HG03060 (cell line): ENCODE results near the gene MMP7.
"Not testable (repeated sequence)": the region's sequence is repeated elsewhere in the genome, so short reads cannot be mapped to it uniquely, and the experiment has no call there.

Experiments
- ATAC-seq: cut with Tn5 transposase; IDR thresholded peaks from one replicate; pipeline ENCODE4 v1.9.1; 2021; ENCODE audit warnings: low read depth, moderate number of reproducible peaks; ENCODE audit not compliant: unreplicated experiment

The MMP7 gene

DNA sequence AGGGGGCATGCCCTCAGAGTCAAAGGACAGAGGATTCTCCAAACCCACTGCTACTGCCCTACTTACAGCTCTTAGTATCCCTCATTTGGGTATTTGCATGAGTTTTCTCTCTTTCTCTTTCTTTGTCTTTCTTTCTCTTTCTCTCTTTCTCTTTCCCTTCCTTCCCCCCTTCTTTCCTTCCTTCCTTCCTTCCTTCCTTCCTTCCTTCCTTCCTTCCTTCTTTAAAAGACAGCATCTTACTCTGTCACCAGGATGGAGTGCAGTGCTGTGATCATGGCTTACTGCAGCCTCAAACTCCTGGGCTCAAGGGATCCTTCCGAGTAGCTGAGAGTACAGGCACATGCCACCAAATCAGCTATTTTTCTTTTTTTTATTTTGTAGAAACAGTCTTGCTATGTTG is 14.0 kb upstream of the MMP7 start:
- ATAC-seq, result no peak

DNA sequence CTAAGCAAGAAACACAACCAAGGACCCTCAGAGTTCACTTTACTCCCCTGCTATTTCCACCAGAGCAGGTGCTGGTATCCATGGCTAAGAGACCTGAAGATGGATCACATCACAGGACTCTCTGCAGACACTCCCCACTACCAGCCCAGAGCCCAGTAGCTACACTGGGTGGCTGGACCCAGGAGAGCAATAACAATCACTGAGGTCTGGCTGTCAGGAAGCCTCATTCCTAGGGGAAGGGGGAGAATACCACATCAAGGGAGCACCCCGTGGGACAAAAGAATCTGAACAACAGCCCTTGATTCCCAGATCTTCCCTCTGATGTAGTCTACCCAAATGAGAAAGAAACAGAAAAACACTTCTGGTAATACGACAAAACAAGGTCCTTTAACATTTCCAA is 9.0 kb upstream of the MMP7 start:
- no peak for ATAC-seq

DNA sequence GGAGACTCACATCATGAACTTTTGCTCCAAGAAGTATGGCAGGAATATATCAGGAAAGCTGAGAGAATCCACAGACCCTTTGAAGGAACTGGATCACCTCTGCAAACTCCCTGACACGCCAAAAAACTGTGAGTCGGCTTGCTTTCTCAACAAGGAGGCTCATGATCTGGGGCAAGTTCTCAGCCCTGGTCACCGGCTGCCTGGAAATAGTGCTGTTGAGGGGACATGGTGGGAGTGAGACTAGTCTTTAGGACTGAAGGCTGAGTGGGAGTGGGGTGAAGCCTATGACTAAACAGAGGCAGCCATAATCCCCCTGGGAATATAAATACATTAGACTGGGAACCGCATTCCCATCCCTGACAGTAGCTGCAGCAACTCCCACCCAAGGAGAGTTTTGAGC is 8.4 kb upstream of the MMP7 start:
- ATAC-seq, result no peak

GRCh38 chr11:102534261-102534872 is 3.8 kb upstream of the MMP7 start:
- no peak for ATAC-seq

DNA sequence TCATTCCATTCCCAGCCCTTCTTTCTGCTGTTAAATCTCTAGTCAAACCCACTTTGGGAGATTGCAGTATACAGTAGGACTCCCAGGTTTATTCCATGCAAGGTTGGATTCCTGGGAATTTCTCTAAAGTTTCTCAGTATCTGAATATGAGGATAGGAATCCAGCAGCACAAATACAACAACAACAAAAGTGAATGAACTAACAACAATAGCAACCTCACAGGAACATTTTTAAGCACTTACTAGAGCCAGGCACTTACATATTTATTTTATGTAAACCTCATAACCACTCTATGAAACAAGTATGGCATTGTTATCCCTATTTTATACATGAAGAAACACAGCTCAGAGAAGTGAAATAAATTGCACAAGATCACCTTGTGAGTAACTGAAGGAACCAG is 1.9 kb downstream of the MMP7 start:
- ATAC-seq, result no peak

DNA sequence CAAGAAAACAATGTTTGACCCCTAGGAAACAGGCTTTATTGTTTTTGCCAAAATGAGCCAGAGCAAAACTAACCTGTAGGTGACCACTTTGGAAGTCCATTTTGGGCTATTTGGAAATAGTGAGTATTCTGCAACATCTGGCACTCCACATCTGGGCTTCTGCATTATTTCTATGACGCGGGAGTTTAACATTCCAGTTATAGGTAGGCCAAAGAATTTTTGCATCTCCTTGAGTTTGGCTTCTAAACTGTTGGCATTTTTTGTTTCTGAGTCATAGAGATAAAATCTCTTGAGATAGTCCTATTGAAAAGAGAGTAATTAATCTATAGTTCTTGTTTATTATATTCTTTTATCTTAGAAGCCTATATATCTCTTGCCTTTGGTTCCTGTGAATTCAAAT is 2.9 kb downstream of the MMP7 start:
- no peak for ATAC-seq

GRCh38 chr11:102527041-102527440 is 3.5 kb downstream of the MMP7 start:
- no peak for ATAC-seq

- ATAC-seq, result no peak
Measured at GRCh38 chr11:102523887-102524286, 6.7 kb downstream of the MMP7 start.

GRCh38 chr11:102523189-102523570 is 7.4 kb downstream of the MMP7 start:
- ATAC-seq, result no peak

DNA sequence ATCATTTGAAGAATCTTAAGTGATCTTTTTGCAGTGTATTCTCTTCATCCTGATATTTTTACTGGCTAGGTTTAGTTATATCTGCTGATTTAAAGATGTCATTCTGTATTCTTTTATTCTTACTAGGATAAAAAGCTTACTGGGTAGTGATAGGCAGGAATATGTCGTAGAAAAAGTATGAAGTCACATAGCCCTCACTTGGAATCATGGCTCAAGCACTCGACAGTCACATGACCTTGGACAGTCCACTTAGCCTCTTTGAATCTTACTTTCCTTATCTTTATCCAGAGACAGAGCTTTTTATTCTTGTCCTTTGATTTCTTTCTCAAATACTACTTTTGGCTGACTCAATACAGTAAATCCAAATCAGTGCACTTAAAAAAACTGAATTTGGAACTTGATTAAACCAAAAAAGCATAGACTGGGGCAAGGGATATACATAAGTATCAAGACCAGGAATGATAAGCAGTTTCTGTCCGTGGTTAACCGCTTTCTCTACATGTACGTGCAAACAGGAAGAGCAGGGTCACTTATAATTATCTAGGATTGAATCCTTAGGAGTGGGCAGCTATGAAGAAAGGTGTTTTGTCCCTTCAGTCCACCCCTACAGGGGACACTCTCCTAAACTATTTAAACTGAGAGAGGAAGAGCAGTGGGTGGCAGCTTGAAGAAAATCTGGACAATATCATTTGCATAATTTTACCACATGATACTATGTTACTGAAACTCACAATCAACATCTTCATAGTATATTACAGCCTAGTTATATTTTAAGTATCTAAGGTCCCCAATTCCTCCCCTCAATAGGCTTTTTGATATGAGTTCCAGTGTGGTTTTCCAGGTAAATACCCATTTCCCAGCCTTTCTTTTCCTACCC is 8.0 kb downstream of the MMP7 start:
- ATAC-seq, result no peak

GRCh38 chr11:102521121-102521520 is 9.4 kb downstream of the MMP7 start:
- no peak for ATAC-seq

GRCh38 chr11:102520514-102520913 is 10.0 kb downstream of the MMP7 start:
- no peak for ATAC-seq

GRCh38 chr11:102518296-102519094 is 12.1 kb downstream of the MMP7 start:
- no peak for ATAC-seq

- no peak for ATAC-seq
Measured at GRCh38 chr11:102517670-102518069, 12.9 kb downstream of the MMP7 start.

GRCh38 chr11:102516179-102516578 is 14.4 kb downstream of the MMP7 start:
- ATAC-seq, result no peak

DNA sequence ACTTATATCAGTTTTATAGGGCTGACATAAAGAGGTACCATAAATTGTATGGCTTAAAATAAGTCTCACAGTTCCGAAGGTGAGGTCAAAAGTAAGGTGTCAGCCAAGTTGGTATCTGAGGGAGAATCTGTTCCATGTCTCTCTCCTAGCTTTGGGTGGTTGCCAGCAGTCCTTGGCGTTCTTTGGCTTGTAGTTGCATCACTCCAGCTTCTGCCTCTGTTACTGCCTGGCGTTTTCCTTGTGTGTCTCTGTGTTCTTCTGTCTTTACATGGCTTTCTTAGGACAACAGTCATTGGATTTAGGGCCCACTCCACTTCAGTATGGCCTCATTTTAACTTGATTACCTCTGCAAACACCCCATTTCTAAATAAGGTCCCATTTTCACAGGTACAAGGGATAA is 16.7 kb downstream of the MMP7 start:
- ATAC-seq, result no peak

- ATAC-seq, result no peak
Measured at GRCh38 chr11:102510439-102511135, 20.0 kb downstream of the MMP7 start.

- not testable (repeated sequence) for ATAC-seq
Measured at GRCh38 chr11:102502831-102503230, 27.7 kb downstream of the MMP7 start.

- no peak for ATAC-seq
Measured at GRCh38 chr11:102500829-102501228, 29.7 kb downstream of the MMP7 start.

GRCh38 chr11:102499931-102500330 is 30.6 kb downstream of the MMP7 start:
- no peak for ATAC-seq

GRCh38 chr11:102499151-102499550 is 31.4 kb downstream of the MMP7 start:
- ATAC-seq, result no peak
